GM23248 (cell line): Measurements from ENCODE around the gene APOL4. TPM values are rescaled to one million over a fixed set of nuclear protein-coding genes. Genes with fewer than 3 reads are reported as not detected.
"Not testable (repeated sequence)": the region's sequence is repeated elsewhere in the genome, so short reads cannot be mapped to it uniquely, and the experiment has no call there.

Source experiments
- DNase-seq: peaks from one replicate; pipeline ENCODE4 v3.0.0-alpha.2; 2015
- H2AFZ ChIP-seq: fragments of 200-600 bp; sonication (generic); 2 replicates; pipeline ENCODE4 v1.6.1; 2016; ENCODE audit warnings: antibody characterized with exemption
- H3F3A ChIP-seq: fragments of 200-600 bp; sonication (generic); 2 replicates; pipeline ENCODE4 v1.6.1; 2016; ENCODE audit warnings: mild to moderate bottlenecking, antibody characterized with exemption, mixed run types; ENCODE audit not compliant: insufficient read depth
- H3K27ac ChIP-seq: fragments of 200-600 bp; sonication (generic); 2 replicates; pipeline ENCODE4 v1.5.1; 2016; ENCODE audit warnings: mild to moderate bottlenecking
- H3K27me3 ChIP-seq: fragments of 200-600 bp; sonication (generic); replicated peaks from 2 replicates; pipeline ENCODE4 v1.6.1; 2016; ENCODE audit warnings: mild to moderate bottlenecking; ENCODE audit not compliant: insufficient read depth
- H3K36me3 ChIP-seq: fragments of 200-600 bp; sonication (generic); 2 replicates; pipeline ENCODE4 v1.6.1; 2016; ENCODE audit warnings: low read depth, mild to moderate bottlenecking
- H3K4me1 ChIP-seq: fragments of 200-600 bp; sonication (generic); 2 replicates; pipeline ENCODE4 v1.6.1; 2016; ENCODE audit warnings: mild to moderate bottlenecking; ENCODE audit not compliant: insufficient read depth
- H3K4me2 ChIP-seq: fragments of 200-600 bp; sonication (generic); one replicate; pipeline ENCODE4 v1.6.1; 2016; ENCODE audit warnings: mild to moderate bottlenecking; ENCODE audit not compliant: unreplicated experiment
- H3K4me3 ChIP-seq: fragments of 200-600 bp; sonication (generic); 2 replicates; pipeline ENCODE4 v1.5.1; 2016; ENCODE audit warnings: mild to moderate bottlenecking
- H3K79me2 ChIP-seq: fragments of 200-600 bp; sonication (generic); 2 replicates; pipeline ENCODE4 v1.6.1; 2016; ENCODE audit warnings: mild to moderate bottlenecking; ENCODE audit not compliant: insufficient read depth
- H3K9ac ChIP-seq: fragments of 200-600 bp; sonication (generic); 2 replicates; pipeline ENCODE4 v1.6.1; 2016; ENCODE audit warnings: mild to moderate bottlenecking
- H3K9me2 ChIP-seq: fragments of 200-600 bp; sonication (generic); 2 replicates; pipeline ENCODE4 v1.6.1; 2016; ENCODE audit warnings: mixed run types, mild to moderate bottlenecking, moderate library complexity; ENCODE audit not compliant: insufficient read depth
- H3K9me3 ChIP-seq: fragments of 200-600 bp; sonication (generic); one replicate; pipeline ENCODE4 v1.6.1; 2017; ENCODE audit warnings: low read depth
- H4K20me1 ChIP-seq: fragments of 200-600 bp; sonication (generic); 2 replicates; pipeline ENCODE4 v1.6.0; 2016; ENCODE audit not compliant: insufficient read depth
- EZH2 ChIP-seq: fragments of 200-600 bp; sonication (generic); IDR thresholded peaks from 2 replicates; pipeline ENCODE4 v1.6.1; 2018; ENCODE audit warnings: antibody characterized with exemption, mild to moderate bottlenecking; ENCODE audit not compliant: insufficient read depth, poor library complexity, severe bottlenecking
- EZH2phosphoT487 ChIP-seq: fragments of 200-600 bp; sonication (generic); IDR thresholded peaks from 2 replicates; pipeline ENCODE4 v1.6.1; 2018; ENCODE audit warnings: antibody characterized with exemption, moderate library complexity, mild to moderate bottlenecking, low read depth; ENCODE audit not compliant: insufficient read depth
- WGBS, 2 experiments: methylation state at CpG; one replicate each; pipeline ENCODE4 v1.1.6; 2015 to 2017; ENCODE audit warnings: low lambda C conversion rate in 2 of 2, low coverage in 1 of 2; ENCODE audit errors: missing lambda C conversion rate in 2 of 2; 5-methylcytosine and 5-hydroxymethylcytosine counted together
- in situ Hi-C: fragments of 300-500 bp; cut with MboI; formaldehyde crosslinking; loops from 2 replicates; pipeline ENCODE4 v1.15.0; 2020
- polyA plus RNA-seq: library from polyadenylated mRNA; unstranded; fragments of >200 nt; fragmentation: Nextera tagmentation; extraction: Ambion mirVana; gene quantifications from 2 replicates; pipeline ENCODE4 v1.2.1, GENCODE V29; 2016
- total RNA-seq: library from RNA; depleted of rRNA; stranded (reverse); fragments of >200 nt; shearing (Covaris generic); gene quantifications from 2 replicates; pipeline ENCODE4 v1.2.3, GENCODE V29; 2014

The APOL4 gene
- total and polyA plus RNA-seq, 2 experiments from 2014 or later, result not detected

GRCh38 chr22:36192542-36192941 lies 9.1 kb downstream of the APOL4 start:
- Histone ChIP-seq H3K4me3 (no peak overlapping the region), H3K27ac (no peak overlapping the region), H4K20me1 (no peaks in the 10 kb centered on the region), H3K9me3 (no peaks in the 10 kb centered on the region), H2AFZ (no peak overlapping the region), H3K36me3 (no peaks in the 10 kb centered on the region), H3K9me2 (no peaks in the 10 kb centered on the region), H3F3A (0 out of 2 replicates have a peak, but pooled peaks cover 9% of the 10 kb centered on the region), H3K27me3 (no peaks in the 10 kb centered on the region), H3K4me2 (no peak overlapping the region), H3K4me1 (peaks cover 3% of the 10 kb centered on the region; the same call in 1 of the 2 replicates), H3K9ac (no peak overlapping the region), H3K79me2 (no peaks in the 10 kb centered on the region)
- 58 to 61% methylated on average over 4 of the region's 4 CpGs for WGBS, 2 experiments
- no peak for TF ChIP-seq EZH2phosphoT487
- no peak for TF ChIP-seq EZH2
- DNase-seq, result no peak
- in situ Hi-C loops, result loop anchor here (25.0 kb wide), 1 partner anchor 295 kb away; the partner anchor contains the start of gene TXN2

GRCh38 chr22:36191106-36191836 lies 10.3 kb downstream of the APOL4 start:
- in situ Hi-C loops, result loop anchor here (25.0 kb wide), 1 partner anchor 296 kb away; the partner anchor contains the start of gene TXN2
- H3K9ac ChIP-seq, result no peak overlapping the region
- H3K27me3 ChIP-seq, result no peaks in the 10 kb centered on the region

GRCh38 chr22:36187862-36188261 lies 13.7 kb downstream of the APOL4 start:
- not testable (repeated sequence) for H3K36me3 ChIP-seq, H3K4me3 ChIP-seq, H3K27me3 ChIP-seq, H3K79me2 ChIP-seq, H4K20me1 ChIP-seq, H3K4me2 ChIP-seq, H3K9me2 ChIP-seq, H3K4me1 ChIP-seq, DNase-seq, H3K27ac ChIP-seq, H3K9me3 ChIP-seq, H3F3A ChIP-seq, H2AFZ ChIP-seq, H3K9ac ChIP-seq
- in situ Hi-C loops, result loop anchor here (25.0 kb wide), 1 partner anchor 299 kb away; the partner anchor contains the start of gene TXN2
- 80 to 86% methylated on average over 3 of the region's 6 CpGs for WGBS, 2 experiments

More at GRCh38 chr22:36191106-36191836, 10.3 kb downstream of the APOL4 start:
- 0 out of 2 replicates have a peak, but pooled peaks cover 9% of the 10 kb centered on the region for H3F3A ChIP-seq
- no peak overlapping the region for H3K4me3 ChIP-seq
- TF ChIP-seq EZH2phosphoT487, result no peak
- no peak for TF ChIP-seq EZH2
- WGBS, 2 experiments, result 53 to 54% methylated on average over 17 of the region's 17 CpGs
- no peaks in the 10 kb centered on the region for H4K20me1 ChIP-seq
- peak; percentile 83 for DNase-seq
- no peaks in the 10 kb centered on the region for H3K9me2 ChIP-seq
- no peak overlapping the region for H2AFZ ChIP-seq
- H3K79me2 ChIP-seq, result no peaks in the 10 kb centered on the region
- no peaks in the 10 kb centered on the region for H3K9me3 ChIP-seq
- 0 out of 2 replicates have a peak overlapping the region, but pooled peaks have one; percentile 7 for H3K27ac ChIP-seq
- H3K4me1 ChIP-seq, result no peaks in the 10 kb centered on the region
- H3K4me2 ChIP-seq, result no peak overlapping the region
- H3K36me3 ChIP-seq, result no peaks in the 10 kb centered on the region

- no peaks in the 10 kb centered on the region for H4K20me1 ChIP-seq
- H3F3A ChIP-seq, result 0 out of 2 replicates have a peak, but pooled peaks cover under 1% of the 10 kb centered on the region
- H3K4me2 ChIP-seq, result no peak overlapping the region
- no peaks in the 10 kb centered on the region for H3K9me2 ChIP-seq
- TF ChIP-seq EZH2, result no peak
- no peak for TF ChIP-seq EZH2phosphoT487
- H3K79me2 ChIP-seq, result no peaks in the 10 kb centered on the region
- in situ Hi-C loops, result loop anchor here (25.0 kb wide), 1 partner anchor 301 kb away; the partner anchor contains the start of gene TXN2
- H3K4me1 ChIP-seq, result peaks cover 7% of the 10 kb centered on the region
- no peak overlapping the region for H3K9ac ChIP-seq
- H3K36me3 ChIP-seq, result no peaks in the 10 kb centered on the region
- no peak for DNase-seq
- no peaks in the 10 kb centered on the region for H3K27me3 ChIP-seq
- H3K4me3 ChIP-seq, result no peak overlapping the region
- H3K27ac ChIP-seq, result no peak overlapping the region
- 85% methylated on average over 14 of the region's 14 CpGs for WGBS, 2 experiments
- no peak overlapping the region for H2AFZ ChIP-seq
- no peaks in the 10 kb centered on the region for H3K9me3 ChIP-seq
Measured at GRCh38 chr22:36185828-36186624, 15.6 kb downstream of the APOL4 start.
